Left ventricle myocardium superior (tissue), 1 donor: ENCODE data around the gene HAPLN2. TPM values are rescaled to one million over a fixed set of nuclear protein-coding genes. Genes with fewer than 3 reads are reported as not detected.

Source experiments
- ATAC-seq: fragments of 200-7000 bp; cut with Tn5 transposase; one replicate; pipeline ENCODE4 v1.9.1; 2020; ENCODE audit warnings: mild to moderate bottlenecking, moderate library complexity
- DNase-seq: peaks from one replicate; pipeline ENCODE4 v3.0.0-alpha.2; 2020
- intact Hi-C: fragments of 100-400 bp; cut with micrococcal nuclease; formaldehyde crosslinking; loops from one replicate; pipeline ENCODE4 v1.11.0; 2022
- total RNA-seq: library from RNA; stranded (reverse); fragmentation: NEBNext Ultra II Directional; extraction: Animal tissue kit (Norgen Biotek cat#: 25700); gene quantifications from one replicate; pipeline ENCODE4 v1.2.1, GENCODE V29; 2021
- donor health status: DM: no; HTN: yes; CAD: no; lungs with severe emphysema.

The HAPLN2 gene
- total RNA-seq, 1 donor from 2014 or later: 1.5 TPM

- DNase-seq (peak; percentile 15), ATAC-seq (no peak)
- intact Hi-C loops: no loop called here
These were observed 49.8 kb downstream of the HAPLN2 start for GRCh38 chr1:156668801-156669637.

GRCh38 chr1:156669794-156670193, 50.6 kb downstream of the HAPLN2 start:
- intact Hi-C loops: no loop called here
- DNase-seq: no peak
- no peak for ATAC-seq

- intact Hi-C loops: no loop called here
- ATAC-seq (no peak), DNase-seq (no peak)
These were observed 51.1 kb downstream of the HAPLN2 start for GRCh38 chr1:156670359-156670758.

GRCh38 chr1:156670791-156671190, 51.6 kb downstream of the HAPLN2 start:
- no peak for ATAC-seq

GRCh38 chr1:156671804-156672203, 52.6 kb downstream of the HAPLN2 start:
- DNase-seq (no peak), ATAC-seq (no peak)
- intact Hi-C loops: no loop called here

More at GRCh38 chr1:156670791-156671190, 51.6 kb downstream of the HAPLN2 start:
- intact Hi-C loops: no loop called here
- DNase-seq: peak; percentile 10

- DNase-seq (no peak), ATAC-seq (no peak)
- intact Hi-C loops: no loop called here
These were observed 54.3 kb downstream of the HAPLN2 start for GRCh38 chr1:156673387-156674121.

Other genes with a start within 250 kb of the HAPLN2 start
- 116 TPM for gene MEF2D, start 118.6 kb upstream of the HAPLN2 start, total RNA-seq
- 0.42 TPM for gene IQGAP3, start 46.9 kb upstream of the HAPLN2 start, total RNA-seq
- gene TTC24, start 39.7 kb upstream of the HAPLN2 start, total RNA-seq: not detected
- gene NAXE, start 27.6 kb upstream of the HAPLN2 start, total RNA-seq: 123 TPM
- gene GPATCH4, start 17.9 kb upstream of the HAPLN2 start, total RNA-seq: 14.1 TPM
- gene BCAN, start 22.7 kb downstream of the HAPLN2 start, total RNA-seq: 0.52 TPM
- 94.7 TPM for gene NES, start 58.0 kb downstream of the HAPLN2 start, total RNA-seq
- gene CRABP2, start 86.2 kb downstream of the HAPLN2 start, total RNA-seq: 0.74 TPM
- gene METTL25B, start 109.1 kb downstream of the HAPLN2 start, total RNA-seq: 14.7 TPM
- gene ISG20L2, start 109.4 kb downstream of the HAPLN2 start, total RNA-seq: 12.0 TPM
- 96.1 TPM for gene MRPL24, start 121.7 kb downstream of the HAPLN2 start, total RNA-seq
- 185 TPM for gene HDGF, start 132.3 kb downstream of the HAPLN2 start, total RNA-seq
- gene PRCC, start 148.1 kb downstream of the HAPLN2 start, total RNA-seq: 41.3 TPM
- 1.0 TPM for gene SH2D2A, start 197.4 kb downstream of the HAPLN2 start, total RNA-seq
- gene INSRR, start 239.7 kb downstream of the HAPLN2 start, total RNA-seq: 0.72 TPM
- gene NTRK1, start 241.4 kb downstream of the HAPLN2 start, total RNA-seq: 0.69 TPM